GM23338 (cell line): ENCODE results near the gene NALF2. TPM values are rescaled to one million over a fixed set of nuclear protein-coding genes. Genes with fewer than 3 reads are reported as not detected.

ENCODE experiments used
- polyA plus RNA-seq: library from polyadenylated mRNA; unstranded; fragments of >200 nt; fragmentation: Nextera tagmentation; extraction: Ambion mirVana; gene quantifications from 2 replicates; pipeline ENCODE4 v1.2.1, GENCODE V29; 2016
- total RNA-seq: library from RNA; depleted of rRNA; stranded (reverse); fragments of >200 nt; shearing (Covaris generic); gene quantifications from 2 replicates; pipeline ENCODE4 v1.2.3, GENCODE V29; 2014; rRNA removed

NALF2 gene
- total and polyA plus RNA-seq, 2 experiments from 2014 or later: 4.4 to 10.5 TPM

Other genes starting within 250 kb of the NALF2 start
- 14.9 and 19.6 TPM in 2 replicates for gene EDA, start 111.8 kb downstream of the NALF2 start, total RNA-seq
- 5.0 and 6.6 TPM in 2 replicates for gene EDA, start 111.8 kb downstream of the NALF2 start, polyA plus RNA-seq